Endodermal cell (in vitro differentiated cells): ENCODE results near the gene LY86. TPM values are rescaled to one million over a fixed set of nuclear protein-coding genes. Genes with fewer than 3 reads are reported as not detected.

Experiments
- DNase-seq: peaks from one replicate; pipeline ENCODE4 v3.0.0-alpha.2; 2017
- H3K27ac ChIP-seq: 2 replicates; pipeline ENCODE4 v1.5.1; 2013; ENCODE audit warnings: mild to moderate bottlenecking, low read depth, low read length, moderate library complexity
- H3K27me3 ChIP-seq: 2 replicates; pipeline ENCODE4 v1.6.1; 2013; ENCODE audit warnings: mild to moderate bottlenecking, low read length, moderate library complexity; ENCODE audit not compliant: insufficient read depth, control insufficient read depth, poor library complexity, severe bottlenecking
- H3K36me3 ChIP-seq: 2 replicates; pipeline ENCODE4 v1.7.0; 2013; ENCODE audit warnings: mild to moderate bottlenecking, low read length, moderate library complexity; ENCODE audit not compliant: control insufficient read depth, insufficient read depth
- H3K4me1 ChIP-seq: one replicate; pipeline ENCODE4 v1.7.0; 2013; ENCODE audit warnings: low read length; ENCODE audit not compliant: control insufficient read depth, insufficient read depth
- H3K4me3 ChIP-seq: 2 replicates; pipeline ENCODE4 v1.5.1; 2013; ENCODE audit warnings: mild to moderate bottlenecking, low read length, moderate library complexity
- H3K9ac ChIP-seq: 2 replicates; pipeline ENCODE4 v1.6.1; 2013; ENCODE audit warnings: mild to moderate bottlenecking, low read length, moderate library complexity; ENCODE audit not compliant: poor library complexity, severe bottlenecking; ENCODE audit errors: extremely low read depth
- H3K9me3 ChIP-seq: 2 replicates; pipeline ENCODE4 v1.6.1; 2013; ENCODE audit warnings: mild to moderate bottlenecking, low read length, moderate library complexity; ENCODE audit not compliant: control insufficient read depth
- H3K27ac Mint-ChIP-seq: 2 replicates; pipeline ENCODE4 v1.8.0; 2020; ENCODE audit warnings: mixed read lengths
- H3K27me3 Mint-ChIP-seq: 2 replicates; pipeline ENCODE4 v1.8.0; 2021; ENCODE audit warnings: mild to moderate bottlenecking, mixed read lengths; ENCODE audit not compliant: insufficient read depth
- H3K36me3 Mint-ChIP-seq: 2 replicates; pipeline ENCODE4 v1.8.0; 2020; ENCODE audit warnings: low read depth, mixed read lengths
- H3K4me1 Mint-ChIP-seq: 2 replicates; pipeline ENCODE4 v1.8.0; 2020; ENCODE audit warnings: mixed read lengths
- H3K4me3 Mint-ChIP-seq: 2 replicates; pipeline ENCODE4 v1.8.0; 2020; ENCODE audit warnings: mild to moderate bottlenecking, moderate library complexity, mixed read lengths
- H3K9me3 Mint-ChIP-seq: 2 replicates; pipeline ENCODE4 v1.8.0; 2020; ENCODE audit warnings: mild to moderate bottlenecking, mixed read lengths
- WGBS, 2 experiments: methylation state at CpG; one replicate each; pipeline versions ENCODE4 v1.1.5 to v1.1.7; 2013; ENCODE audit warnings: missing lambda C conversion rate in 2 of 2, mixed read lengths in 1 of 2; ENCODE audit not compliant: insufficient coverage in 1 of 2, insufficient read length in 1 of 2; 5-methylcytosine and 5-hydroxymethylcytosine counted together
- total RNA-seq, 2 donors: library from RNA; stranded (reverse); fragmentation: NEBNext Ultra II Directional in 1 of 2; extraction: Animal tissue kit (Norgen Biotek cat#: 25700) in 1 of 2; gene quantifications; 2 replicates in 1 of 2; 3 replicates in 1 of 2; pipeline ENCODE4 v1.2.1, GENCODE V29; 2021
- TF ChIP-seq, protein P1 (sequence below): fragments of 200-600 bp; sonication (generic); conservative IDR thresholded peaks from 2 replicates; pipeline ENCODE4 v1.5.0; 2021; ENCODE audit warnings: antibody characterized with exemption, mild to moderate bottlenecking

Gene LY86
- total RNA-seq, 2 donors from 2014 or later = not detected

DNA sequence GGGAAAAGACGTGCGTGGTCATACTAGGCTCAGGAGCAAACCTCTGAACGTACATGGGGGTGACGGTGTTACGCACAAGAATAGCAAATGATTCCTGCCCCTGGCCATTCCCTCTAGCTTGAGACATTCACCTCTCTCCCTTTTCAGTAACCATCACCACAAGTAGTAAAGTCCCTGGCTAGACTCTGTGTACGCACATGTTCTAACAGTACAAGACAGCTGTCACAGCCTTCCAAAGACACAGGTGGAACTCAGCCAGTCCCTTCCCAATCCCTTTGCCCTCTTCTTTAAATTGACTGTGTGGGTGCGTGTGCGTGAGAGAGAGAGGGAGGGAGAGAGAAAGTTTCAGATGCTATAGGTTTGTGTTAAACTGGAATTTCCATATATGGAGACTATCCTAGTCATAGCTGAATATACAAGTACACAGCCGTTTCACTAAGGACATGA, 67.3 kb downstream of the LY86 start:
- Histone ChIP-seq H3K27me3 (peaks cover 13% of the 10 kb centered on the region), H3K4me1 (no peaks in the 10 kb centered on the region), H3K4me3 (no peak overlapping the region), H3K9ac (no peak overlapping the region), H3K9me3 (peaks cover 7% of the 10 kb centered on the region), H3K27ac (no peak overlapping the region), H3K36me3 (no peaks in the 10 kb centered on the region)
- peaks cover 11% of the 10 kb centered on the region for H3K27me3 Mint-ChIP-seq
- H3K9me3 Mint-ChIP-seq = peaks cover 6% of the 10 kb centered on the region
- TF ChIP-seq, protein P1, sequence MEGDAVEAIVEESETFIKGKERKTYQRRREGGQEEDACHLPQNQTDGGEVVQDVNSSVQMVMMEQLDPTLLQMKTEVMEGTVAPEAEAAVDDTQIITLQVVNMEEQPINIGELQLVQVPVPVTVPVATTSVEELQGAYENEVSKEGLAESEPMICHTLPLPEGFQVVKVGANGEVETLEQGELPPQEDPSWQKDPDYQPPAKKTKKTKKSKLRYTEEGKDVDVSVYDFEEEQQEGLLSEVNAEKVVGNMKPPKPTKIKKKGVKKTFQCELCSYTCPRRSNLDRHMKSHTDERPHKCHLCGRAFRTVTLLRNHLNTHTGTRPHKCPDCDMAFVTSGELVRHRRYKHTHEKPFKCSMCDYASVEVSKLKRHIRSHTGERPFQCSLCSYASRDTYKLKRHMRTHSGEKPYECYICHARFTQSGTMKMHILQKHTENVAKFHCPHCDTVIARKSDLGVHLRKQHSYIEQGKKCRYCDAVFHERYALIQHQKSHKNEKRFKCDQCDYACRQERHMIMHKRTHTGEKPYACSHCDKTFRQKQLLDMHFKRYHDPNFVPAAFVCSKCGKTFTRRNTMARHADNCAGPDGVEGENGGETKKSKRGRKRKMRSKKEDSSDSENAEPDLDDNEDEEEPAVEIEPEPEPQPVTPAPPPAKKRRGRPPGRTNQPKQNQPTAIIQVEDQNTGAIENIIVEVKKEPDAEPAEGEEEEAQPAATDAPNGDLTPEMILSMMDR = no peak
- no peaks in the 10 kb centered on the region for H3K36me3 Mint-ChIP-seq
- H3K27ac Mint-ChIP-seq = no peak overlapping the region
- peaks cover 3% of the 10 kb centered on the region for H3K4me1 Mint-ChIP-seq
- WGBS, 2 experiments = 87 to 93% methylated on average over 7 to 9 of the region's 9 CpGs
- no peak overlapping the region for H3K4me3 Mint-ChIP-seq
- no peak for DNase-seq

DNA sequence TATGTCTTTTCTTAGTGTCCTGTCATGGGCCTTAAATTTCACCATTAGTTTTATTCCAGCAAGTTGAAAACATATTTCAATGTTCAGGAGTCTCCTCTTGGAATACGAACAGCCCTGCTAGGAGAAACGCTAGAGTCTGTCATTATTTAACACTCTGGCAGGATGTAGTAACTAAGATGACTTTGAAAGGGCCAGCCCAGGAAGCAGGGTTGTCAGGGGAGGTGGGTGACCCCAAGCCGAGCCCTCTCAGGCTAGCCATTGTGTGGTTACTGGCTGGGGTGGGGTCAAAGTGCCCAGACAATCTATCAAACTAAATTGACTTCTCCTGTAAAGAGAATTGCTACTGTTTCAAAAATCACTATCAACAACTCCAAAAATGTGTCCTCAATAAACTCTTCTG, 67.8 kb downstream of the LY86 start:
- Histone ChIP-seq H3K9ac (no peak overlapping the region), H3K4me3 (no peak overlapping the region), H3K9me3 (peaks cover 7% of the 10 kb centered on the region), H3K36me3 (no peaks in the 10 kb centered on the region), H3K27me3 (peaks cover 13% of the 10 kb centered on the region), H3K27ac (no peak overlapping the region), H3K4me1 (no peaks in the 10 kb centered on the region)
- TF ChIP-seq, protein P1 = no peak
- Mint-ChIP-seq H3K27me3 (peaks cover 11% of the 10 kb centered on the region), H3K36me3 (no peaks in the 10 kb centered on the region), H3K27ac (no peak overlapping the region), H3K4me1 (peaks cover 3% of the 10 kb centered on the region), H3K4me3 (no peak overlapping the region), H3K9me3 (peaks cover 6% of the 10 kb centered on the region)
- DNase-seq = no peak
- 43 to 86% methylated on average over 3 of the region's 3 CpGs for WGBS, 2 experiments

DNA sequence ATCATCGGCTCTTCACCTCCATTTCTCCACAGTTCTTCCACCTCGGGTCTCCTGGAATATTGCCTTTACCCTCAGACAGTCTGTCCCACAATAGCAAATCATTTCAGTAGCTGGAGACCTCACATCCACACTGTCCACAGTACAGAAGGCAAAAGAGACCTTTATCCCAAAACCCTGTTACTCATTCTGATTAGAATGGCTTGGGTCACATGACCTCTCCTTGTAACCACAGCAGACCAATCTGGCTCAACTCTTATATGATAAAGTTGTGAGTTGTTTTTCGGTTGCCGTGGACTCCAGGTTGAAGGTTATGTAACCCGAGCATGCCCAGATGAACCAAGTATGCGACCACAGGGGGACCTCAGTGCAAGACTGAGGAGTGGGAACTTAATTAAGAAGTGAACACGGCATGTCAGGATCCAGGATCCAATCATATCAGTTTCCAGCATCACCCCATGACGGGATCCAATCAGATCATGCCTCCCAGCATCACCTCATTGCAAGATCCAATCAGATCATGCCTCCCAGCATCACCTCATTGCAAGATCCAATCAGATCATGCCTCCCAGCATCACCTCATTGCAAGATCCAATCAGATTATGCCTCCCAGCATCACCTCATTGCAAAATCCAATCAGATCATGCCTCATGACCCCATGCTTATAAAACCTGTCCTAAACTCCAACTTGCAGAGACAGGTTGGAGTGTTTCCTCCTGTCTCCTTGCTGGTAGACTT, 68.7 kb downstream of the LY86 start:
- Histone ChIP-seq H3K4me3 (no peak overlapping the region), H3K27me3 (peaks cover 13% of the 10 kb centered on the region), H3K9ac (no peak overlapping the region), H3K9me3 (peaks cover 7% of the 10 kb centered on the region), H3K4me1 (no peaks in the 10 kb centered on the region), H3K27ac (peak overlapping the region; percentile 14), H3K36me3 (no peaks in the 10 kb centered on the region)
- TF ChIP-seq, protein P1 = no peak
- H3K27ac Mint-ChIP-seq = no peak overlapping the region
- no peaks in the 10 kb centered on the region for H3K4me1 Mint-ChIP-seq
- peaks cover 6% of the 10 kb centered on the region for H3K9me3 Mint-ChIP-seq
- no peaks in the 10 kb centered on the region for H3K36me3 Mint-ChIP-seq
- WGBS, 2 experiments = 96 to 100% methylated on average over 3 to 8 of the region's 8 CpGs
- no peak overlapping the region for H3K4me3 Mint-ChIP-seq
- H3K27me3 Mint-ChIP-seq = peaks cover 11% of the 10 kb centered on the region
- no peak for DNase-seq
